Esophagus muscularis mucosa (tissue), 4 donors: ENCODE results near the gene EHD3. TPM values are rescaled to one million over a fixed set of nuclear protein-coding genes. Genes with fewer than 3 reads are reported as not detected.

Experiments used
- DNase-seq: peaks from one replicate; pipeline ENCODE4 v3.0.0-alpha.2; 2017; ENCODE audit errors: extremely low spot score
- H3K27ac ChIP-seq, 4 donors: fragments of 200-600 bp; sonication (generic); replicated peaks in 1 of 4; 1 replicate in 3 of 4; 2 replicates in 1 of 4; pipeline ENCODE4 v1.5.1; 2016 to 2019; ENCODE audit warnings: mild to moderate bottlenecking in 1 of 4
- H3K27me3 ChIP-seq, 4 donors: fragments of 200-600 bp; sonication (generic); one replicate each; pipeline versions ENCODE4 v1.5.1 to v1.6.0; 2016 to 2019
- H3K36me3 ChIP-seq, 4 donors: fragments of 200-600 bp; sonication (generic); one replicate each; pipeline ENCODE4 v1.5.1; 2016 to 2019
- H3K4me1 ChIP-seq, 4 donors: fragments of 200-600 bp; sonication (generic); one replicate each; pipeline ENCODE4 v1.5.1; 2016 to 2019
- H3K4me3 ChIP-seq, 4 donors: fragments of 200-600 bp; sonication (generic); 1 replicate in 2 of 4; 2 replicates in 2 of 4; pipeline ENCODE4 v1.5.1; 2016 to 2019; ENCODE audit warnings: mild to moderate bottlenecking in 4 of 4, moderate library complexity in 1 of 4
- H3K9me3 ChIP-seq, 4 donors: fragments of 200-600 bp; sonication (generic); 1 replicate in 3 of 4; 2 replicates in 1 of 4; pipeline ENCODE4 v1.5.1; 2016 to 2019
- CTCF ChIP-seq, 3 experiments: fragments of 200-600 bp in 2 of 3; fragments of 450-650 bp in 1 of 3; sonication (generic) in 2 of 3; IDR thresholded peaks; one replicate each; pipeline ENCODE4 v1.5.1; 2017 to 2019; ENCODE audit warnings: antibody characterized with exemption in 3 of 3, mild to moderate bottlenecking in 2 of 3, moderate library complexity in 1 of 3
- EP300 ChIP-seq: sonication (generic); formaldehyde crosslinking; IDR thresholded peaks from one replicate; pipeline ENCODE4 v1.6.1; 2017; ENCODE audit warnings: antibody characterized with exemption
- POLR2A ChIP-seq: fragments of 450-650 bp; IDR thresholded peaks from one replicate; pipeline ENCODE4 v1.6.1; 2017; ENCODE audit warnings: antibody characterized with exemption, moderate library complexity, mild to moderate bottlenecking, low read depth
- POLR2AphosphoS5 ChIP-seq, 2 donors: sonication (generic); formaldehyde crosslinking; IDR thresholded peaks; one replicate each; pipeline ENCODE4 v1.6.1; 2017; ENCODE audit warnings: antibody characterized with exemption in 2 of 2
- WGBS: methylation state at CpG from one replicate; pipeline ENCODE4 v1.1.5; 2018; 5-methylcytosine and 5-hydroxymethylcytosine counted together
- intact Hi-C: fragments of 100-400 bp; cut with DNase I; formaldehyde crosslinking; loops from one replicate; pipeline ENCODE4 v1.15.1; 2023
- small RNA-seq, 3 donors: library from RNA; depleted of rRNA; stranded (forward); fragments of <200 nt; gene quantifications; one replicate each; pipeline ENCODE3, GENCODE V24; 2016
- total RNA-seq, 4 donors: library from RNA; depleted of rRNA; stranded (reverse); fragments of >200 nt; gene quantifications; one replicate each; pipeline versions ENCODE4 v1.1.0 to v1.2.1, GENCODE V29; 2016

EHD3 gene
- total RNA-seq, 4 donors from 2014 or later: 3.8 to 7.4 (median 4.6) TPM

DNA sequence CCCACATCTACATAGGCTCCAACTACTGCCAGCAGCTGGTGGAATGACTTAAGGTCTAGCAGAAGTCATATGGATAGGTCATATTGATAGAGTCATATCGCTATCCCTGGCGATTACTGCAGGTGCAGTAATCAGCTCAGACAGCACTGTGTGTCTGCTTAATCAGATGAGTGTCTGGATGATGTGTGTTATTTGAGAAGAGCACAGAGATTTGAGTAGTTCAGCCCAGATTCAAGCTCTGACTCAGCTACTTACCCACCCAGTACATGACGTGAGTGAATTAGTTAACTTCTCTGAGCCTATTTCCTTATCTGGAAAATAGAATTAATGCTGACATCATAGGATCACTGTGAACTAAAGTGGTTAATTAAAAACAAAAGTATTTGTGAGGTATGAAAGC lies 78.9 kb downstream of the EHD3 start:
- no peak for DNase-seq
- H3K27me3 ChIP-seq: no peaks in the 10 kb centered on the region
- no peaks in the 10 kb centered on the region for H3K4me1 ChIP-seq
- peaks cover 0 to 8% (median 0%) of the 10 kb centered on the region in 4 donors for H3K9me3 ChIP-seq
- H3K4me3 ChIP-seq: no peak overlapping the region
- 89% methylated on average over 3 of the region's 3 CpGs for WGBS
- no peaks in the 10 kb centered on the region for H3K36me3 ChIP-seq
- TF ChIP-seq POLR2A (no peak), CTCF (IDR thresholded peaks at IDR 0.05) (no peak)
- no peak overlapping the region for H3K27ac ChIP-seq
- intact Hi-C loops: no loop called here

- no peaks in the 10 kb centered on the region for H3K36me3 ChIP-seq
- no peak overlapping the region for H3K27ac ChIP-seq
- H3K4me1 ChIP-seq: peaks cover 0 to 17% (median 11%) of the 10 kb centered on the region in 4 donors
- TF ChIP-seq POLR2A (no peak), POLR2AphosphoS5 (IDR thresholded peaks at IDR 0.05) (no peak)
- intact Hi-C loops: no loop called here
- H3K9me3 ChIP-seq: peaks cover 0 to 8% (median 0%) of the 10 kb centered on the region in 4 donors
- no peak for DNase-seq
- 89% methylated on average over 2 of the region's 2 CpGs for WGBS
- no peaks in the 10 kb centered on the region for H3K27me3 ChIP-seq
- H3K4me3 ChIP-seq: no peak overlapping the region
Observed at GRCh38 chr2:31314761-31315160, 80.8 kb downstream of the EHD3 start.

GRCh38 chr2:31317396-31317795 lies 83.4 kb downstream of the EHD3 start:
- no peaks in the 10 kb centered on the region for H3K27me3 ChIP-seq

DNA sequence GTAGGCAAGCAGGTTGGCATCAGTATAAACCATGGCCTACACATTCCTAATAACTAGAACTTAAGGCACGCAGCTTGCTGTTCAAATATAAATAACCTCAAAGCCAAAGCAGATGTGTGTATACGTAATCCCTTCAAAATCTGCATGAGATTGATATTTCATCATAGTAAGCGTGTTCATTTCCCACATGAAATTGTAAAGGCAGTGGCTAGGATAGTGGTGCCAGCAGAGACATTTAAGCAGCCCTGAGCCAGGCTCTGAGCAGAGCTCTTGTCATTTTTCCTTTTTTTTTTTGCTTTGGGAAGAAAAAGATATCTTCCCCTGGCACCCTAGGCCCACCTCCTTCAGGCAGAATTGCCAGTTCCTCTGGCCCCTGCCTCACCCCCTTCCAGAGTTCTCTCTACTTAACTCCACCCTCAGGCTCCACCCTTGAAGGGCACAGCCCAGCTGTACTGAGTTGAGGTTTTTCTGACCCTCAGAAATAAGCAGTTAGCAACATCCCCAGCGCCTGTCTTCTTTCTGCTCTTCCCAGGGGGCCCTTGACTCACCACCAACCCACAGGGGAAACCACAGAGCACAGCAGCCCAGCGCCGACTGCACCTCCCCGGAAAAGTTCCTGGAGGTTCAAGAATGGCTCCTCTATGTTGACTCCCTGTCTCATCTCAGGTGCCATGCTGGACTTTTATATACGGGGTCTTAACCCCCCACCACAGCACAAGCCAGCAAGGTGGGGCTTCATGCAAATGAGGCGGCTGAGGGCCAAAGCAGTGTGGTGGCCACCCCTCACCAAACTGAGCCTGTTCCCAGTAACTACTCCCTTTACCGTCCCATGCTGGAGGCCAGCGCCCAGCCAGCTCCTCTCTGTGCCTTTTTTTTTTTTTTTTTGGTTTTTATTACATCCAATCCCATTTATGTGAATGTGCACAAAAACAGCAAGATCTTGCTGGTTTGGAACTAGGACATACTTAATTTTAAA lies 84.7 kb downstream of the EHD3 start:
- no peak overlapping the region for H3K4me3 ChIP-seq
- H3K36me3 ChIP-seq: no peaks in the 10 kb centered on the region
- peaks cover 11 to 31% (median 22%) of the 10 kb centered on the region in 4 donors for H3K4me1 ChIP-seq
- no peaks in the 10 kb centered on the region for H3K9me3 ChIP-seq
- TF ChIP-seq CTCF (IDR thresholded peaks at IDR 0.05): no peak
- no peak for TF ChIP-seq POLR2A
- TF ChIP-seq POLR2AphosphoS5 (IDR thresholded peaks at IDR 0.05): no peak
- TF ChIP-seq EP300: no peak
- intact Hi-C loops: no loop called here
- DNase-seq: no peak
- no peaks in the 10 kb centered on the region for H3K27me3 ChIP-seq
- H3K27ac ChIP-seq: peak overlapping the region; percentile 2 to 53 (median 26)
- 86% methylated on average over 11 of the region's 11 CpGs for WGBS

More at GRCh38 chr2:31317396-31317795, 83.4 kb downstream of the EHD3 start:
- Histone ChIP-seq H3K27ac (no peak overlapping the region), H3K9me3 (no peaks in the 10 kb centered on the region), H3K4me1 (peaks cover 11 to 27% (median 18%) of the 10 kb centered on the region in 4 donors), H3K36me3 (no peaks in the 10 kb centered on the region), H3K4me3 (no peak overlapping the region)
- intact Hi-C loops: no loop called here
- WGBS: 57% methylated on average over 3 of the region's 3 CpGs
- TF ChIP-seq CTCF (IDR thresholded peaks at IDR 0.05): no peak
- TF ChIP-seq EP300: no peak
- no peak for TF ChIP-seq POLR2A
- DNase-seq: no peak

Small RNAs within 50 kb of the gene (small RNA-seq; reads per million reads assigned to genes)
- gene RNA5SP90: 0 reads per million in 3 donors

Other genes with a start within 250 kb of the EHD3 start
- 1 to 10 TPM in 1 of 4 donors, under 1 TPM in 2, not detected in 1; 0.33 to 1.0 (median 0.80) TPM for gene GALNT14, start 95.7 kb upstream of the EHD3 start, total RNA-seq
- under 1 TPM in 1 of 4 donors, not detected in 3; 0.42 TPM for gene CAPN14, start 16.6 kb upstream of the EHD3 start, total RNA-seq
- gene XDH, start 180.6 kb downstream of the EHD3 start, total RNA-seq: under 1 TPM in 1 of 4 donors, not detected in 3; 0.17 TPM